Measurements from ENCODE around the gene CRAMP1. TPM values are rescaled to one million over a fixed set of nuclear protein-coding genes. Genes with fewer than 3 reads are reported as not detected.

The CRAMP1 gene
- total RNA-seq, 1 experiment from 2014 or later = 29.7 TPM

DNA sequence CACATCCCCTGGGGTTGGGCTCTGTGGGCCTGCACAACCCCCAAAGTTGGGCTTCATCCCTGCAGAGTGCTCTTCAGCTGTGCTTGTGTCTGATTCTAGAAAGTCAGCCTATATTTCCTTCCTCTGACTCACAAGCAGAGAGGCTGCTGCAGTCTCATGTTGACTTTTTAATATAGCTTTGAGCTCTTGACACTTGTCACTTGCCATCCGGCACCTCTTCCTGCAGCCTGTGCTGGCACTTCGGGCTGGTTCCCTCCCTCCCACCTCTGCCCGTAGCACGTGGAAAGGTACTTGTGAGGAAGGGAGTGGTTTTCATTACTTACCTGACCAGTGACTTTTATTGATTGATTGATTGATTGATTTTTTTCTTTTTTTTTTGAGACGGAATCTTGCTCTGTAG is 46.9 kb downstream of the CRAMP1 start:
- no peaks in the 10 kb centered on the region for H3K27me3 Mint-ChIP-seq (ENCODE audit: unreplicated experiment)
- no TSS peak for BruUV-seq (replicated peaks)
- H3K4me1 Mint-ChIP-seq (ENCODE audit: low read depth, unreplicated experiment) = no peaks in the 10 kb centered on the region
- no peaks in the 10 kb centered on the region for H3K9me3 Mint-ChIP-seq (ENCODE audit: low read depth, unreplicated experiment)
- peaks cover 49% of the 10 kb centered on the region for H3K36me3 Mint-ChIP-seq (ENCODE audit: insufficient read depth, unreplicated experiment)
- no peak for DNase-seq
- intact Hi-C loops (cut with micrococcal nuclease; ENCODE audit: unreplicated experiment) = no loop called here
- CTCF ChIA-PET = no interaction called here
- H3K4me3 Mint-ChIP-seq (ENCODE audit: low read depth, unreplicated experiment) = no peak overlapping the region
- H3K27ac Mint-ChIP-seq (ENCODE audit: unreplicated experiment) = no peak overlapping the region
- TF ChIP-seq, protein P1, sequence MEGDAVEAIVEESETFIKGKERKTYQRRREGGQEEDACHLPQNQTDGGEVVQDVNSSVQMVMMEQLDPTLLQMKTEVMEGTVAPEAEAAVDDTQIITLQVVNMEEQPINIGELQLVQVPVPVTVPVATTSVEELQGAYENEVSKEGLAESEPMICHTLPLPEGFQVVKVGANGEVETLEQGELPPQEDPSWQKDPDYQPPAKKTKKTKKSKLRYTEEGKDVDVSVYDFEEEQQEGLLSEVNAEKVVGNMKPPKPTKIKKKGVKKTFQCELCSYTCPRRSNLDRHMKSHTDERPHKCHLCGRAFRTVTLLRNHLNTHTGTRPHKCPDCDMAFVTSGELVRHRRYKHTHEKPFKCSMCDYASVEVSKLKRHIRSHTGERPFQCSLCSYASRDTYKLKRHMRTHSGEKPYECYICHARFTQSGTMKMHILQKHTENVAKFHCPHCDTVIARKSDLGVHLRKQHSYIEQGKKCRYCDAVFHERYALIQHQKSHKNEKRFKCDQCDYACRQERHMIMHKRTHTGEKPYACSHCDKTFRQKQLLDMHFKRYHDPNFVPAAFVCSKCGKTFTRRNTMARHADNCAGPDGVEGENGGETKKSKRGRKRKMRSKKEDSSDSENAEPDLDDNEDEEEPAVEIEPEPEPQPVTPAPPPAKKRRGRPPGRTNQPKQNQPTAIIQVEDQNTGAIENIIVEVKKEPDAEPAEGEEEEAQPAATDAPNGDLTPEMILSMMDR (IDR thresholded peaks at IDR 0.05; ENCODE audit: unreplicated experiment) = no peak

DNA sequence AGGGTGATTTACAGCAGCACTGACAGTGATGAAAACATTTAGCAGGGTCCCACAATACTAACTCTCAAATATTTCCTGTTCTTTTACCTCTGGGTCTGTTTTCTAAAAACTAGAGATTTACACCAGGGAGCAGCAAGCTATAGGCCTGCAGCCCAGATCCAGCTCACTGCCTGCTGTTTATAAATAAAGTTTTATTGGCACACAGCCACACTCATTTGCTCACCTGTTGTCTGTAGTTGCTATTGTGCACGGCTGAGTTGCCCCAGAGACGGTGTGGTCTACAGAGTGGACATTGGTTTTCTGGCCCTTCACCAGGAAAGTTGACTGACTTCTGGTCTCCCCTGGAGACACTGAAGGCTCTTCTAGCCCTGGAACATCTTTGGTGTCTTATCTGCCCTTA is 49.7 kb downstream of the CRAMP1 start:
- no peaks in the 10 kb centered on the region for H3K27me3 Mint-ChIP-seq (ENCODE audit: unreplicated experiment)
- no peaks in the 10 kb centered on the region for H3K4me1 Mint-ChIP-seq (ENCODE audit: low read depth, unreplicated experiment)
- intact Hi-C loops (cut with micrococcal nuclease; ENCODE audit: unreplicated experiment) = no loop called here
- TF ChIP-seq, protein P1 (IDR thresholded peaks at IDR 0.05; ENCODE audit: unreplicated experiment) = no peak
- DNase-seq = no peak
- H3K36me3 Mint-ChIP-seq (ENCODE audit: insufficient read depth, unreplicated experiment) = peaks cover 46% of the 10 kb centered on the region
- CTCF ChIA-PET = no interaction called here
- BruUV-seq (replicated peaks) = no TSS peak
- H3K4me3 Mint-ChIP-seq (ENCODE audit: low read depth, unreplicated experiment) = no peak overlapping the region
- H3K9me3 Mint-ChIP-seq (ENCODE audit: low read depth, unreplicated experiment) = no peaks in the 10 kb centered on the region
- no peak overlapping the region for H3K27ac Mint-ChIP-seq (ENCODE audit: unreplicated experiment)

DNA sequence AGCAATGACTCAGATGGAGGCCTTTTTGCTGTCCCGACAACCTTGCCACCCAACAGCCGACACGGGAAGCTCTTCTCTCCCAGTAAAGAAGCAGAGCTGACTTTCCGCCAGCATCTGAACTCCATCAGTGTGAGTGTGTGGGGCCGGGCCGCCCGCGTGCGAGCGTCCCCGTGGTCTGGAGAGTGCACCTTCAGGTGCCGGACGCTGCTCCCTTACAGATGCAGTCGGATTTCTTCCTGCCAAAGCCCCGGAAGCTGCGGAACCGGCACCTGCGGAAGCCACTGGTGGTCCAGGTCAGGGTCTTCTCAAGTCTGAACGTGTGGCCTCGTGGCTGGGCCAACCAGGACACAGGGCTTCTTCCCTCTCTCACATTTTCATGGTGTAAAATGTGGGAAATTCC is 50.4 kb downstream of the CRAMP1 start:
- TF ChIP-seq, protein P1 (IDR thresholded peaks at IDR 0.05; ENCODE audit: unreplicated experiment) = no peak
- no peaks in the 10 kb centered on the region for H3K4me1 Mint-ChIP-seq (ENCODE audit: low read depth, unreplicated experiment)
- H3K36me3 Mint-ChIP-seq (ENCODE audit: insufficient read depth, unreplicated experiment) = peaks cover 52% of the 10 kb centered on the region
- CTCF ChIA-PET = no interaction called here
- intact Hi-C loops (cut with micrococcal nuclease; ENCODE audit: unreplicated experiment) = no loop called here
- DNase-seq = no peak
- no TSS peak for BruUV-seq (replicated peaks)
- H3K9me3 Mint-ChIP-seq (ENCODE audit: low read depth, unreplicated experiment) = no peaks in the 10 kb centered on the region
- H3K27me3 Mint-ChIP-seq (ENCODE audit: unreplicated experiment) = no peaks in the 10 kb centered on the region
- no peak overlapping the region for H3K27ac Mint-ChIP-seq (ENCODE audit: unreplicated experiment)
- H3K4me3 Mint-ChIP-seq (ENCODE audit: low read depth, unreplicated experiment) = no peak overlapping the region

DNA sequence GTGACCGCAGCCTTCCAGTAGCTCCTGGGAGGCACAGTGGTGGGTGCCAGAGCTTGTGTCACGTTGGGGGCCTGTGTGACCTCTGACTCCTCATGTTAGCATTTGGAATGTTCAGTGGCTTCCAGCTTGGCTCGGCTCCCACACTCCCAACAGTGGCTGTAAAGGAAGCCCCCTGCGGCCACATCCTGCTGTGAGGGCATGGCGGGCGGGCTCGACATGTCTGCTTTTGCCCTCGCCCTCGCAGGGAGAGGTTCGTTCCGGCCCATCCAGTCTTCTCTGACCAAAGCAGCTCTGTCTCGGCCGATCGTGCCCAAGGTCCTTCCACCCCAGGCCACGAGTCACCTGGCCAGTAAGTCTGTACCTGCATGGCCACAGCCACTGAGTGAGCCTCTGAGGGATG is 53.7 kb downstream of the CRAMP1 start:
- Mint-ChIP-seq H3K4me1 (ENCODE audit: low read depth, unreplicated experiment) (no peaks in the 10 kb centered on the region), H3K27ac (ENCODE audit: unreplicated experiment) (no peak overlapping the region), H3K4me3 (ENCODE audit: low read depth, unreplicated experiment) (no peak overlapping the region), H3K9me3 (ENCODE audit: low read depth, unreplicated experiment) (no peaks in the 10 kb centered on the region), H3K27me3 (ENCODE audit: unreplicated experiment) (no peaks in the 10 kb centered on the region), H3K36me3 (ENCODE audit: insufficient read depth, unreplicated experiment) (peaks cover 56% of the 10 kb centered on the region)
- DNase-seq = no peak
- TF ChIP-seq, protein P1 (IDR thresholded peaks at IDR 0.05; ENCODE audit: unreplicated experiment) = no peak
- BruUV-seq (replicated peaks) = no TSS peak
- intact Hi-C loops (cut with micrococcal nuclease; ENCODE audit: unreplicated experiment) = no loop called here
- CTCF ChIA-PET = interaction anchor here (0.9 to 1.3 kb wide), 2 partner anchors 9 to 13 kb away, joined by 3 to 4 read pairs; partner anchors contain the start of gene JPT2
